HG03342 (cell line): ENCODE measurements around the gene STK24.
A peak's percentile ranks its signal among the peaks of the same experiment; 100 is the strongest.
"Not testable (repeated sequence)": the region's sequence is repeated elsewhere in the genome, so short reads cannot be mapped to it uniquely, and the experiment has no call there.

Experiments used
- ATAC-seq: cut with Tn5 transposase; IDR thresholded peaks from one replicate; pipeline ENCODE4 v1.9.1; 2021; ENCODE audit warnings: mild to moderate bottlenecking, moderate library complexity; ENCODE audit not compliant: unreplicated experiment

STK24 gene

GRCh38 chr13:98584668-98585397, 7.9 kb upstream of the STK24 start:
- no peak for ATAC-seq

- no peak for ATAC-seq
These were observed 6.0 kb upstream of the STK24 start for GRCh38 chr13:98582947-98583346.

GRCh38 chr13:98581971-98582702, 5.2 kb upstream of the STK24 start:
- ATAC-seq: no peak

GRCh38 chr13:98581381-98581780, 4.5 kb upstream of the STK24 start:
- no peak for ATAC-seq

GRCh38 chr13:98580420-98580819, 3.5 kb upstream of the STK24 start:
- no peak for ATAC-seq

- no peak for ATAC-seq
These were observed 954 bp upstream of the STK24 start for GRCh38 chr13:98577836-98578285.

- ATAC-seq: peak; percentile 37
These were observed 534 bp downstream of the STK24 start for GRCh38 chr13:98576200-98576945.

- ATAC-seq: no peak
These were observed 1.1 kb downstream of the STK24 start for GRCh38 chr13:98575904-98576199.

- no peak for ATAC-seq
These were observed 1.7 kb downstream of the STK24 start for GRCh38 chr13:98575009-98575903.

GRCh38 chr13:98571955-98572662, 4.8 kb downstream of the STK24 start:
- ATAC-seq: no peak

GRCh38 chr13:98570929-98571372, 6.0 kb downstream of the STK24 start:
- peak; percentile 82 for ATAC-seq

- ATAC-seq: not testable (repeated sequence)
These were observed 7.2 kb downstream of the STK24 start for GRCh38 chr13:98569494-98570367.

- ATAC-seq: no peak
These were observed 8.0 kb downstream of the STK24 start for GRCh38 chr13:98568918-98569317.

- ATAC-seq: no peak
These were observed 9.8 kb downstream of the STK24 start for GRCh38 chr13:98567140-98567539.

- no peak for ATAC-seq
These were observed 11.0 kb downstream of the STK24 start for GRCh38 chr13:98565726-98566565.

- no peak for ATAC-seq
These were observed 12.7 kb downstream of the STK24 start for GRCh38 chr13:98564204-98564603.

GRCh38 chr13:98563071-98563470, 13.8 kb downstream of the STK24 start:
- no peak for ATAC-seq

GRCh38 chr13:98559169-98559568, 17.7 kb downstream of the STK24 start:
- no peak for ATAC-seq
